Testis (tissue), 3 donors: Measurements from ENCODE around the gene PSTPIP2. TPM values are rescaled to one million over a fixed set of nuclear protein-coding genes. Genes with fewer than 3 reads are reported as not detected.
"Not testable (repeated sequence)": the region's sequence is repeated elsewhere in the genome, so short reads cannot be mapped to it uniquely, and the experiment has no call there.

Experiments used
- DNase-seq: peaks from one replicate; pipeline ENCODE4 v3.0.0-alpha.2; 2019
- H3K27ac ChIP-seq, 2 donors: fragments of 200-600 bp; sonication (generic); one replicate each; pipeline ENCODE4 v1.5.1; 2019
- H3K27me3 ChIP-seq: fragments of 200-600 bp; sonication (generic); one replicate; pipeline ENCODE4 v1.5.1; 2019
- H3K36me3 ChIP-seq: fragments of 200-600 bp; sonication (generic); one replicate; pipeline ENCODE4 v1.5.1; 2017; ENCODE audit warnings: low read depth; ENCODE audit errors: missing control alignments
- H3K4me1 ChIP-seq: fragments of 200-600 bp; sonication (generic); one replicate; pipeline ENCODE4 v1.5.1; 2019
- H3K4me3 ChIP-seq, 2 donors: fragments of 200-600 bp; sonication (generic); one replicate each; pipeline ENCODE4 v1.5.1; 2017 to 2019
- H3K9me3 ChIP-seq: fragments of 200-600 bp; sonication (generic); one replicate; pipeline ENCODE4 v1.5.1; 2017
- CTCF ChIP-seq, 3 experiments: fragments of 450-650 bp in 2 of 3; fragments of 200-600 bp in 1 of 3; sonication (generic) in 1 of 3; IDR thresholded peaks; one replicate each; pipeline ENCODE4 v1.5.1; 2016 to 2019; ENCODE audit warnings: antibody characterized with exemption in 3 of 3, mild to moderate bottlenecking in 2 of 3, moderate library complexity in 1 of 3
- POLR2A ChIP-seq: fragments of 450-650 bp; IDR thresholded peaks from one replicate; pipeline ENCODE4 v1.6.1; 2017; ENCODE audit warnings: antibody characterized with exemption, mild to moderate bottlenecking, moderate library complexity
- whole genome bisulfite sequencing, 2 donors: methylation state at CpG; one replicate each; pipeline ENCODE4 v1.1.5; 2018; 5-methylcytosine and 5-hydroxymethylcytosine counted together
- intact Hi-C: fragments of 100-400 bp; cut with DNase I; formaldehyde crosslinking; loops from one replicate; pipeline ENCODE4 v1.15.1; 2023; ENCODE audit warnings: low total_unique reads
- polyA plus RNA-seq: library from polyadenylated mRNA; stranded (reverse); fragments of 350-450 nt; fragmentation: Illumina TruSeq; extraction: RNeasy Lipid Tissue Mini Kit (QIAGEN cat#74804); gene quantifications from one replicate; pipeline ENCODE4 v1.2.3, GENCODE V29; 2014; ENCODE audit warnings: low read depth, low replicate concordance; ENCODE audit not compliant: insufficient read depth
- total RNA-seq, 2 donors: library from RNA; depleted of rRNA; stranded (reverse); fragments of >200 nt; gene quantifications; one replicate each; pipeline ENCODE4 v1.2.3, GENCODE V29; 2016

Gene PSTPIP2
- total and polyA plus RNA-seq, 3 donors from 2014 or later: 2.5 to 5.0 (median 3.5) TPM

- Histone ChIP-seq H3K36me3 (no peaks in the 10 kb centered on the region), H3K4me3 (no peak overlapping the region), H3K4me1 (no peaks in the 10 kb centered on the region), H3K9me3 (no peaks in the 10 kb centered on the region), H3K27me3 (no peaks in the 10 kb centered on the region), H3K27ac (no peak overlapping the region)
- intact Hi-C loops: no loop called here
- WGBS, 2 donors: 91% methylated on average over 5 of the region's 5 CpGs
- TF ChIP-seq POLR2A (no peak), CTCF (IDR thresholded peaks at IDR 0.05) (no peak)
- DNase-seq: no peak
These were observed 109.2 kb downstream of the PSTPIP2 start for GRCh38 chr18:45962866-45963265.

- no peak for DNase-seq
- no peaks in the 10 kb centered on the region for H3K9me3 ChIP-seq
- H3K27me3 ChIP-seq: no peaks in the 10 kb centered on the region
- no peak overlapping the region for H3K4me3 ChIP-seq
- 63 to 82% methylated on average over 2 of the region's 2 CpGs for WGBS, 2 donors
- TF ChIP-seq CTCF (IDR thresholded peaks at IDR 0.05): no peak
- no peak for TF ChIP-seq POLR2A
- no peak overlapping the region for H3K27ac ChIP-seq
- intact Hi-C loops: no loop called here
- H3K36me3 ChIP-seq: no peaks in the 10 kb centered on the region
- no peaks in the 10 kb centered on the region for H3K4me1 ChIP-seq
These were observed 109.6 kb downstream of the PSTPIP2 start for GRCh38 chr18:45962461-45962860.

GRCh38 chr18:45959484-45959883, 112.6 kb downstream of the PSTPIP2 start:
- H3K9me3 ChIP-seq, DNase-seq, H3K27ac ChIP-seq, H3K4me3 ChIP-seq, intact Hi-C loops, H3K4me1 ChIP-seq, H3K36me3 ChIP-seq, H3K27me3 ChIP-seq: not testable (repeated sequence)
- WGBS, 2 donors: 79 to 98% methylated on average over 7 of the region's 7 CpGs

- Histone ChIP-seq H3K9me3 (no peaks in the 10 kb centered on the region), H3K27ac (no peak overlapping the region), H3K36me3 (no peaks in the 10 kb centered on the region), H3K4me1 (no peaks in the 10 kb centered on the region), H3K4me3 (no peak overlapping the region), H3K27me3 (no peaks in the 10 kb centered on the region)
- intact Hi-C loops: no loop called here
- TF ChIP-seq POLR2A (no peak), CTCF (IDR thresholded peaks at IDR 0.05) (no peak)
- DNase-seq: no peak
These were observed 113.3 kb downstream of the PSTPIP2 start for GRCh38 chr18:45958730-45959129.

- H3K36me3 ChIP-seq: no peaks in the 10 kb centered on the region
- no peaks in the 10 kb centered on the region for H3K4me1 ChIP-seq
- DNase-seq: no peak
- intact Hi-C loops: no loop called here
- no peak overlapping the region for H3K4me3 ChIP-seq
- H3K27me3 ChIP-seq: no peaks in the 10 kb centered on the region
- no peak overlapping the region for H3K27ac ChIP-seq
- TF ChIP-seq CTCF (IDR thresholded peaks at IDR 0.05) (no peak), POLR2A (no peak)
- H3K9me3 ChIP-seq: no peaks in the 10 kb centered on the region
- WGBS, 2 donors: 89 to 97% methylated on average over 2 of the region's 2 CpGs
These were observed 114.0 kb downstream of the PSTPIP2 start for GRCh38 chr18:45958027-45958426.
